HG03159 (cell line): ENCODE measurements around the gene BEND5.

Experiments used
- ATAC-seq: cut with Tn5 transposase; IDR thresholded peaks from one replicate; pipeline ENCODE4 v1.9.1; 2021; ENCODE audit warnings: mild to moderate bottlenecking, moderate library complexity; ENCODE audit not compliant: unreplicated experiment

The BEND5 gene

GRCh38 chr1:48683839-48684238, 92.9 kb downstream of the BEND5 start:
- ATAC-seq, result no peak

GRCh38 chr1:48681476-48682305, 95.0 kb downstream of the BEND5 start:
- no peak for ATAC-seq

- no peak for ATAC-seq
Observed at GRCh38 chr1:48680411-48681035, 96.2 kb downstream of the BEND5 start.

DNA sequence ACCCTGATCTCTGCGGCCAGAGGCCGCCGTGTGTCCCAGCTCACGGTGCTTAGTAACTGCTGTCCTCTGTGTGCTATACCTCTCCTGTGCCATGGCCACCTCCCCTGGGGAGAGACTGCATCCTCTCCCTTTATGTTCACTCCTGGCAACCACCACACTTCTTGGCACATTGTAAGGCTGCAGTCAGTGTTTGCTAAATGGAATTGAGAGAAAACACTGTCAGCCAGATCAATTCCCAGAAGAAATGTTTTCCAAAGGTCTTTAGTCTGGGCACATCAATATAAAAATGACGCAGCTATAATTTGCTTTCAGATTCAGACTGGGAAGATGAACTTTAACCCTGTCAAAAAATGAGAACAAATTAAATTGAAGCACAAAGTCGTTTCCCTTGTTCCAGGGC, 96.8 kb downstream of the BEND5 start:
- ATAC-seq, result no peak

GRCh38 chr1:48678710-48679505, 97.8 kb downstream of the BEND5 start:
- no peak for ATAC-seq
